ENCODE results near the gene TCF7.

The TCF7 gene

GRCh38 chr5:134100283-134101091 is 14.0 kb upstream of the TCF7 start:
- Histone ChIP-seq H3K4me3 (ENCODE audit: insufficient read depth, low read depth, low read length) (no peak overlapping the region), H3K27me3 (ENCODE audit: control insufficient read depth, insufficient read depth, low read length, poor library complexity, severe bottlenecking) (no peaks in the 10 kb centered on the region), H3K36me3 (ENCODE audit: control insufficient read depth, insufficient read depth, low read length) (no peaks in the 10 kb centered on the region), H3K9me3 (ENCODE audit: control insufficient read depth, low read length) (no peaks in the 10 kb centered on the region), H3K27ac (ENCODE audit: insufficient read depth, low read depth, low read length, poor library complexity, severe bottlenecking) (no peak overlapping the region), H3K4me1 (ENCODE audit: control insufficient read depth, insufficient read depth, low read length) (peaks cover 16% of the 10 kb centered on the region)
- 32% methylated on average over 10 of the region's 10 CpGs for WGBS, 2 experiments

DNA sequence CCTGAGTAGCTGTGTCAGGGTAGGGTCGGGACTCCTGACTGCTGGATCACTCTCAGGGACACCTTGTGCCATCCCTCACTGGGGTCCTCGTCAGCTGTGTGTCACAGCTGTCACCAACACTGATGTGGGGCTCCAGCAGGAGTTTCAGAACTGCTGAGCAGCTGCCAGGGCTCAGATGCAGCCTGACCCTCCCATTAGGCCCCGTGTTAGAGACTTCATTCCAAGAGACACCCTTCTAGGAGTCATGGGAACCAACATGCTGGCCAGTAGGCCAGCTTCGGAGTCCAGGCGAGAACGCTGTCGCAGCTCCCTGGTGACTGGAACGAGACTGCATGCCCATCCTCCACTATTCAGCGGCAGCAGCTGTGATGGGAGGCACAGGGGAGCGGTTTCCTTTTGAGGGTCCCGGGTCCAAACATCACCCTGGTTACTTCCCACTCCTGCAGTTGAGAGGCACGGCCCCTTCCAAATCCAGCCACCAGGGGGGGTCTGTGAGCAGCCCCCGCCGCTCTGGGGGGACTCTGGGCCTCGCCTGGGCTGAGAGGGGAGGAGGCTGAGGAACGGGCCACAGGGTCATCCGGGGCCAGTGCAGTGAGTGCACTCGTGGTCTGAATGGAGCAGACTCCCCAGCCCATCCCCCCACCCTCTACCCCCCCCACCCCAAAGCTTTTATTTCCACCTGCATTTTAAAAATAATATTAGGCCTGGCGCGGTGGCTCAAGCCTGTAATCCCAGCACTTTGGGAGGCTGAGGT is 12.6 kb upstream of the TCF7 start:
- Histone ChIP-seq H3K27me3 (ENCODE audit: control insufficient read depth, insufficient read depth, low read length, poor library complexity, severe bottlenecking) (no peaks in the 10 kb centered on the region), H3K36me3 (ENCODE audit: control insufficient read depth, insufficient read depth, low read length) (no peaks in the 10 kb centered on the region), H3K4me3 (ENCODE audit: insufficient read depth, low read depth, low read length) (no peak overlapping the region), H3K9me3 (ENCODE audit: control insufficient read depth, low read length) (no peaks in the 10 kb centered on the region), H3K4me1 (ENCODE audit: control insufficient read depth, insufficient read depth, low read length) (peaks cover 16% of the 10 kb centered on the region), H3K27ac (ENCODE audit: insufficient read depth, low read depth, low read length, poor library complexity, severe bottlenecking) (peak overlapping the region; percentile 91)
- WGBS, 2 experiments, result 38% methylated on average over 18 to 20 of the region's 20 CpGs

DNA sequence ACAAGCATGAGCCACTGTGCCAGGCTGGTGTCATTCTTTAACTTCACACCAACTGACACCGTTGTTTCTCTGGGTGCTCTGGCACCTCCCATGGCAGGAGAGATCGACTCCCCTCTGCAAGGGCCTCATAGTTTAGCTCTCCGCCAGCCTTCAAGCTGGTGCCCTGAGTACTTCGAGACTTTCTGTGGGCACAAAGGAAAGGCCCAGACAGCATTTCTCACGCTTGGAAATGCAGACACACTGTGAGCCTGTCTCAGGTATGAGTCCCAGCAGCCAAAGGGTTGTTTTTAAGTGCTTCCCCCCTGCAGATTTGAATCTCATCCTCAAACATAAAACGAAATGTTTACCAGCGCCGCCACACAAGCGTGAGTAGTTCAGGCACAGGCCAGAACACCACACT is 11.1 kb upstream of the TCF7 start:
- 89 to 90% methylated on average over 9 of the region's 9 CpGs for WGBS, 2 experiments
- no peaks in the 10 kb centered on the region for H3K36me3 ChIP-seq (ENCODE audit: control insufficient read depth, insufficient read depth, low read length)

DNA sequence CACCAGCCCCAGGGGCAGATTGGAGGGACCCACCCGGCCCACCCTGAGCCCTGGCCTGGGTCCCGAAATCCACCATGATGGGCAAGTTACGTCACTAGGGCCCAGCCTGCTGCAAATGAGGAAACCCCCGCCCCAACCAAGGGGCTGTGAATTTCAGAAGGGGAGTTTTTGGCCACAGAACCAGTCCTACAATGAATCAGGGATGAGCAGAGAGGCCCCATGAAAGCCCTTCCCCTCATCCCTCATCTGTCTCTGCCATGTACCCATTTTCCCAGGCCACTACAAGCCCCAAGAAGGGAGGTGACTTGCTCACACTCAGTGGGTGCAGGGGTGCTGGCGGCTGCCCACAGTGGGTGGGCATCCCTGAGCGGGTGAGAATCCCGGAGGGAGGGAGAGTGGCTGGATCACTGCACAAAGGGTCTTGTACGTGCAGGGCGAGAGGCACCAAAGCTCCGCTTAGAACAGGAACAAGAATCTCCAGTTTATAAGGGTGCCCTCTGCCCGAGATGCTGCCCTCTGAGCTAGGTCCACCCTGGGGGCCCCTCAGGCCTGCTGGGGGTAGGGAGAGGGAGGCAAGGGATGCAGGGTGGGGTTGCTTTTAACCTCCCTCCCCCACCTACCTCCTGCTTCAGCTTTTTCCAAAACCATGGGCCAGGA is 10.4 kb upstream of the TCF7 start:
- H3K9me3 ChIP-seq (ENCODE audit: control insufficient read depth, low read length), result no peaks in the 10 kb centered on the region
- H3K27ac ChIP-seq (ENCODE audit: insufficient read depth, low read depth, low read length, poor library complexity, severe bottlenecking), result no peak overlapping the region
- no peak overlapping the region for H3K4me3 ChIP-seq (ENCODE audit: insufficient read depth, low read depth, low read length)
- no peaks in the 10 kb centered on the region for H3K27me3 ChIP-seq (ENCODE audit: control insufficient read depth, insufficient read depth, low read length, poor library complexity, severe bottlenecking)
- 88 to 92% methylated on average over 11 of the region's 11 CpGs for whole genome bisulfite sequencing, 2 experiments
- no peaks in the 10 kb centered on the region for H3K36me3 ChIP-seq (ENCODE audit: control insufficient read depth, insufficient read depth, low read length)
- peaks cover 10% of the 10 kb centered on the region for H3K4me1 ChIP-seq (ENCODE audit: control insufficient read depth, insufficient read depth, low read length)

More for the DNA sequence above, 11.1 kb upstream of the TCF7 start:
- Histone ChIP-seq H3K27me3 (ENCODE audit: control insufficient read depth, insufficient read depth, low read length, poor library complexity, severe bottlenecking) (no peaks in the 10 kb centered on the region), H3K4me1 (ENCODE audit: control insufficient read depth, insufficient read depth, low read length) (peaks cover 10% of the 10 kb centered on the region), H3K9me3 (ENCODE audit: control insufficient read depth, low read length) (no peaks in the 10 kb centered on the region), H3K4me3 (ENCODE audit: insufficient read depth, low read depth, low read length) (no peak overlapping the region), H3K27ac (ENCODE audit: insufficient read depth, low read depth, low read length, poor library complexity, severe bottlenecking) (no peak overlapping the region)

- 93% methylated on average over 10 of the region's 10 CpGs for WGBS, 2 experiments
- peaks cover 4% of the 10 kb centered on the region for H3K4me1 ChIP-seq (ENCODE audit: control insufficient read depth, insufficient read depth, low read length)
- H3K4me3 ChIP-seq (ENCODE audit: insufficient read depth, low read depth, low read length), result no peak overlapping the region
- no peak overlapping the region for H3K27ac ChIP-seq (ENCODE audit: insufficient read depth, low read depth, low read length, poor library complexity, severe bottlenecking)
- H3K27me3 ChIP-seq (ENCODE audit: control insufficient read depth, insufficient read depth, low read length, poor library complexity, severe bottlenecking), result peaks cover 3% of the 10 kb centered on the region
- H3K9me3 ChIP-seq (ENCODE audit: control insufficient read depth, low read length), result no peaks in the 10 kb centered on the region
- H3K36me3 ChIP-seq (ENCODE audit: control insufficient read depth, insufficient read depth, low read length), result no peaks in the 10 kb centered on the region
Observed at GRCh38 chr5:134106991-134107701, 7.3 kb upstream of the TCF7 start.

GRCh38 chr5:134107779-134108178 is 6.7 kb upstream of the TCF7 start:
- H3K9me3 ChIP-seq (ENCODE audit: control insufficient read depth, low read length), result no peaks in the 10 kb centered on the region
- H3K27me3 ChIP-seq (ENCODE audit: control insufficient read depth, insufficient read depth, low read length, poor library complexity, severe bottlenecking), result peaks cover 9% of the 10 kb centered on the region
- H3K36me3 ChIP-seq (ENCODE audit: control insufficient read depth, insufficient read depth, low read length), result no peaks in the 10 kb centered on the region
- H3K4me3 ChIP-seq (ENCODE audit: insufficient read depth, low read depth, low read length), result no peak overlapping the region
- WGBS, 2 experiments, result 94% methylated on average over 3 of the region's 3 CpGs
- H3K4me1 ChIP-seq (ENCODE audit: control insufficient read depth, insufficient read depth, low read length), result peaks cover 4% of the 10 kb centered on the region
- H3K27ac ChIP-seq (ENCODE audit: insufficient read depth, low read depth, low read length, poor library complexity, severe bottlenecking), result no peak overlapping the region

- Histone ChIP-seq H3K36me3 (ENCODE audit: control insufficient read depth, insufficient read depth, low read length) (no peaks in the 10 kb centered on the region), H3K9me3 (ENCODE audit: control insufficient read depth, low read length) (no peaks in the 10 kb centered on the region), H3K4me3 (ENCODE audit: insufficient read depth, low read depth, low read length) (no peak overlapping the region), H3K4me1 (ENCODE audit: control insufficient read depth, insufficient read depth, low read length) (peaks cover 4% of the 10 kb centered on the region), H3K27ac (ENCODE audit: insufficient read depth, low read depth, low read length, poor library complexity, severe bottlenecking) (no peak overlapping the region), H3K27me3 (ENCODE audit: control insufficient read depth, insufficient read depth, low read length, poor library complexity, severe bottlenecking) (peaks cover 25% of the 10 kb centered on the region)
- 60% methylated on average over 10 of the region's 10 CpGs for WGBS, 2 experiments
Observed at GRCh38 chr5:134110382-134110781, 4.1 kb upstream of the TCF7 start.

DNA sequence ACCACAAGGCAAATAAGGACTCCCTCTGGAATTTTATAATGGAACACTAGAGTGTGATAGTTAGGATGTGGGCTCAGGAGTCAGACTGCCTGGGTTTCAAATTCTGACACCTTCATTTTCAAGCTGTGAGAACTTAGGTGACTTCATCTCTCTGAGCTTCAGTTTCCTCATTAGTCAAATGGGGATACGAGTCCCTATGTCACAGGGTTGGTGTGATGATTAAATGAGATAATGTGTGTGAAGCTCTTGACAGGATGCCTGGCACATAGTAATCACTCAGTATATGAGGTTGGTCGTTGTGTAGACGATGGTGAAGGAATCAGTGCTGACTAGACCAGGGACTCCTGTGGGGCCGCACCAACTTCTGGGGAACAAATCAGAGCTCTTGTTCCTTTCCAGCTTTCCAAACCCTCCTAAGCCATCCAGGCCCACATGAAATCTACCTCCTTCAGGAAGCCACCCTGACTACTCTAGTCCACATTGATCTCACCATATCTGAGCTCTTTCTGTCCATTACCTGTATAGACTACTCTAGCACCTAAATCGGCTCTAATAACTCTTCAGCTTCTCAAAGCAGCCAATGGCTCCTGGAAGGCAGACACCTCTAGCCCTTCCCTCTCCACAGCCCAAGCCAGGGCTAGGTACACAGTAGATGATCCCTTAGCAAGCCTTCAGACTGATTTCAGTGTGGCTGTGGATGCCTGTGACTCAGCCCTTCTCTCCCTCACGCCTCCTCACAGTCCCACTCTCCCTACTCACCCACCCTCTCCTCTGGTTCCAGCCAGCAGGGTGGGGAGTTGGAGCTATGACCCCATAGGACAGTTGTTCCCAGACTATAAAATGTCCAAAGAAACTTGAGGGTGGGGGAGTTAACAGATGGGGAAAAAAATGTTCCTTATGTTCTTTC is 2.5 kb upstream of the TCF7 start:
- no peaks in the 10 kb centered on the region for H3K9me3 ChIP-seq (ENCODE audit: control insufficient read depth, low read length)
- no peak overlapping the region for H3K27ac ChIP-seq (ENCODE audit: insufficient read depth, low read depth, low read length, poor library complexity, severe bottlenecking)
- peaks cover 34% of the 10 kb centered on the region for H3K27me3 ChIP-seq (ENCODE audit: control insufficient read depth, insufficient read depth, low read length, poor library complexity, severe bottlenecking)
- WGBS, 2 experiments, result 93 to 94% methylated on average over 6 of the region's 6 CpGs
- peaks cover 4% of the 10 kb centered on the region for H3K4me1 ChIP-seq (ENCODE audit: control insufficient read depth, insufficient read depth, low read length)
- no peak overlapping the region for H3K4me3 ChIP-seq (ENCODE audit: insufficient read depth, low read depth, low read length)
- H3K36me3 ChIP-seq (ENCODE audit: control insufficient read depth, insufficient read depth, low read length), result no peaks in the 10 kb centered on the region

GRCh38 chr5:134112726-134113362 is 1.6 kb upstream of the TCF7 start:
- H3K27ac ChIP-seq (ENCODE audit: insufficient read depth, low read depth, low read length, poor library complexity, severe bottlenecking), result no peak overlapping the region

More at GRCh38 chr5:134112726-134113362, 1.6 kb upstream of the TCF7 start:
- no peaks in the 10 kb centered on the region for H3K36me3 ChIP-seq (ENCODE audit: control insufficient read depth, insufficient read depth, low read length)
- 91 to 94% methylated on average over 18 of the region's 18 CpGs for WGBS, 2 experiments
- H3K4me3 ChIP-seq (ENCODE audit: insufficient read depth, low read depth, low read length), result no peak overlapping the region
- no peaks in the 10 kb centered on the region for H3K9me3 ChIP-seq (ENCODE audit: control insufficient read depth, low read length)
- peaks cover 4% of the 10 kb centered on the region for H3K4me1 ChIP-seq (ENCODE audit: control insufficient read depth, insufficient read depth, low read length)
- peaks cover 34% of the 10 kb centered on the region for H3K27me3 ChIP-seq (ENCODE audit: control insufficient read depth, insufficient read depth, low read length, poor library complexity, severe bottlenecking)
